Testis (tissue), 2 donors: Measurements from ENCODE around the gene KMT2B.

Source experiments
- POLR2A ChIP-seq: fragments of 450-650 bp; IDR thresholded peaks from one replicate; pipeline ENCODE4 v1.6.1; 2017; ENCODE audit warnings: antibody characterized with exemption, mild to moderate bottlenecking, moderate library complexity
- TF ChIP-seq, protein P1 (sequence below), 3 experiments: fragments of 450-650 bp in 2 of 3; fragments of 200-600 bp in 1 of 3; sonication (generic) in 1 of 3; IDR thresholded peaks; one replicate each; pipeline ENCODE4 v1.5.1; 2016 to 2019; ENCODE audit warnings: antibody characterized with exemption in 3 of 3, mild to moderate bottlenecking in 2 of 3, moderate library complexity in 1 of 3

- TF ChIP-seq, protein P1, sequence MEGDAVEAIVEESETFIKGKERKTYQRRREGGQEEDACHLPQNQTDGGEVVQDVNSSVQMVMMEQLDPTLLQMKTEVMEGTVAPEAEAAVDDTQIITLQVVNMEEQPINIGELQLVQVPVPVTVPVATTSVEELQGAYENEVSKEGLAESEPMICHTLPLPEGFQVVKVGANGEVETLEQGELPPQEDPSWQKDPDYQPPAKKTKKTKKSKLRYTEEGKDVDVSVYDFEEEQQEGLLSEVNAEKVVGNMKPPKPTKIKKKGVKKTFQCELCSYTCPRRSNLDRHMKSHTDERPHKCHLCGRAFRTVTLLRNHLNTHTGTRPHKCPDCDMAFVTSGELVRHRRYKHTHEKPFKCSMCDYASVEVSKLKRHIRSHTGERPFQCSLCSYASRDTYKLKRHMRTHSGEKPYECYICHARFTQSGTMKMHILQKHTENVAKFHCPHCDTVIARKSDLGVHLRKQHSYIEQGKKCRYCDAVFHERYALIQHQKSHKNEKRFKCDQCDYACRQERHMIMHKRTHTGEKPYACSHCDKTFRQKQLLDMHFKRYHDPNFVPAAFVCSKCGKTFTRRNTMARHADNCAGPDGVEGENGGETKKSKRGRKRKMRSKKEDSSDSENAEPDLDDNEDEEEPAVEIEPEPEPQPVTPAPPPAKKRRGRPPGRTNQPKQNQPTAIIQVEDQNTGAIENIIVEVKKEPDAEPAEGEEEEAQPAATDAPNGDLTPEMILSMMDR (IDR thresholded peaks at IDR 0.05): no peak
- TF ChIP-seq POLR2A: no peak
Observed at GRCh38 chr19:35704218-35704617, 13.6 kb upstream of the KMT2B start, which contains the start of gene ZBTB32.
